ENCODE measurements around the gene C19orf38. TPM values are rescaled to one million over a fixed set of nuclear protein-coding genes. Genes with fewer than 3 reads are reported as not detected.

C19orf38 gene
- total and polyA plus RNA-seq, 2 donors (not counting 3 experiments of a cell fraction or from before 2014, with no cell fraction given), result not detected

GRCh38 chr19:10881403-10882107 lies 33.3 kb downstream of the C19orf38 start:
- Histone ChIP-seq H3K27me3 (ENCODE audit: control insufficient read depth in 2 of 2, insufficient read depth in 2 of 2, low read length in 2 of 2) (no peaks in the 10 kb centered on the region), H4K20me1 (replicated peaks; ENCODE audit: control insufficient read depth, extremely low read depth, insufficient read depth, low read length) (no peaks in the 10 kb centered on the region), H3K4me1 (ENCODE audit: control insufficient read depth, extremely low read depth, insufficient read depth, low read length) (no peaks in the 10 kb centered on the region), H3K27ac (ENCODE audit: insufficient read depth, low read depth, low read length) (no peak overlapping the region), H3K4me2 (ENCODE audit: insufficient read depth, low read length) (no peak overlapping the region), H3K9me3 (replicated peaks; ENCODE audit: control insufficient read depth, insufficient read depth, low read length) (no peaks in the 10 kb centered on the region), H3K9me1 (replicated peaks; ENCODE audit: control insufficient read depth, extremely low read depth, insufficient read depth, low read length) (no peaks in the 10 kb centered on the region), H3K79me2 (ENCODE audit: control insufficient read depth, insufficient read depth, low read length) (peaks cover 56% of the 10 kb centered on the region), H3K36me3 (ENCODE audit: control insufficient read depth in 2 of 2, extremely low read depth in 1 of 2, insufficient read depth in 2 of 2, low read length in 2 of 2) (no peaks in the 10 kb centered on the region), H2AFZ (ENCODE audit: low read depth, low read length) (no peak overlapping the region), H3K9ac (replicated peaks; ENCODE audit: extremely low read depth, insufficient read depth, low read length) (no peak overlapping the region), H3K4me3 (replicated peaks in 1 of 3; ENCODE audit: insufficient read depth in 1 of 3, low read depth in 1 of 3, low read length in 3 of 3) (no peak overlapping the region)
- POLR2A ChIA-PET, result no interaction called here
- CTCF ChIA-PET, result interaction anchor here (1.0 to 2.7 kb wide), 4 partner anchors 9 to 23 kb away, joined by 3 to 21 read pairs (median 6); partner anchors contain the start of gene CARM1
- TF ChIP-seq, protein P1, sequence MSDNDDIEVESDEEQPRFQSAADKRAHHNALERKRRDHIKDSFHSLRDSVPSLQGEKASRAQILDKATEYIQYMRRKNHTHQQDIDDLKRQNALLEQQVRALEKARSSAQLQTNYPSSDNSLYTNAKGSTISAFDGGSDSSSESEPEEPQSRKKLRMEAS (IDR thresholded peaks at IDR 0.05; ENCODE audit: insufficient read depth, insufficient read length), result no peak
- TF ChIP-seq EZH2 (IDR thresholded peaks at IDR 0.05; ENCODE audit: borderline replicate concordance, low read depth, low read length, severe bottlenecking), result no peak
- intact Hi-C loops (cut with micrococcal nuclease), result no loop called here
- FAIRE-seq (no peak), DNase-seq (ENCODE audit: low read depth, low spot score) (no peak)
- dilution Hi-C loops (cut with MboI; ENCODE audit: extremely low pct_ligation_motif_present, low sequenced_read_pairs), result no loop called here
- no TSS peak for BruUV-seq (replicated peaks)

DNA sequence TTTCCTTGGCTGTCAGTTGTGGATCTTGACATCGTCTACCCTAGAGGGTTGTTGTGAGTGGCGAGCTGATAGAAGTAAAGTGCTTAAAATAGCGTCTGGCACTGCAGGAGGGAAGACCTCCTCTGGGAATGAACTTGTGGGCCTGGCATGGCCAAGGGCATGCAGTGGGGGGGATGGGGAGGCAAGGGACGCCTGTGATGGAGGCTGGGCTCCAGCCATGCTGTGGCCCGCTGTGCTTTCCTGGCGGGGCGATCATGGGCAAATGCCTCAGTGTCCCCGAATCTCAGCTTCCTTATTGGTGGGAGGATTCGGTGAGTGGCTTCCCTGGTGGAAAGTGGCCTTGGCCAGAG lies 33.9 kb downstream of the C19orf38 start:
- DNase-seq (ENCODE audit: low read depth, low spot score) (no peak), FAIRE-seq (no peak)
- BruUV-seq (replicated peaks), result no TSS peak
- no peaks in the 10 kb centered on the region for H3K9me3 ChIP-seq (replicated peaks; ENCODE audit: control insufficient read depth, insufficient read depth, low read length)
- no peak overlapping the region for H3K4me3 ChIP-seq (replicated peaks in 1 of 3; ENCODE audit: insufficient read depth in 1 of 3, low read depth in 1 of 3, low read length in 3 of 3)
- H3K27ac ChIP-seq (ENCODE audit: insufficient read depth, low read depth, low read length), result no peak overlapping the region
- H2AFZ ChIP-seq (ENCODE audit: low read depth, low read length), result no peak overlapping the region
- H3K27me3 ChIP-seq (ENCODE audit: control insufficient read depth in 2 of 2, insufficient read depth in 2 of 2, low read length in 2 of 2), result no peaks in the 10 kb centered on the region
- no peak overlapping the region for H3K9ac ChIP-seq (replicated peaks; ENCODE audit: extremely low read depth, insufficient read depth, low read length)
- dilution Hi-C loops (cut with MboI; ENCODE audit: extremely low pct_ligation_motif_present, low sequenced_read_pairs), result no loop called here
- POLR2A ChIA-PET, result no interaction called here
- intact Hi-C loops (cut with micrococcal nuclease), result no loop called here
- H3K79me2 ChIP-seq (ENCODE audit: control insufficient read depth, insufficient read depth, low read length), result peaks cover 56% of the 10 kb centered on the region
- no peak overlapping the region for H3K4me2 ChIP-seq (ENCODE audit: insufficient read depth, low read length)
- TF ChIP-seq POLR2A (IDR thresholded peaks at IDR 0.05; ENCODE audit: low read depth, low read length) (no peak), POLR2AphosphoS5 (IDR thresholded peaks at IDR 0.05; ENCODE audit: insufficient read depth, low read depth, low read length) (no peak), EZH2 (IDR thresholded peaks at IDR 0.05; ENCODE audit: borderline replicate concordance, low read depth, low read length, severe bottlenecking) (no peak), FOS (IDR thresholded peaks at IDR 0.05; ENCODE audit: borderline replicate concordance, insufficient read depth, low read length) (no peak), JUN (IDR thresholded peaks at IDR 0.05; ENCODE audit: borderline replicate concordance, insufficient read depth, insufficient read length, low read depth) (no peak), MYC (IDR thresholded peaks at IDR 0.05; ENCODE audit: low read depth, low read length) (no peak), GATA2 (IDR thresholded peaks at IDR 0.05; ENCODE audit: insufficient read depth, insufficient read length, low read depth, low read length) (no peak), CTCF (IDR thresholded peaks at IDR 0.05; ENCODE audit: extremely low read depth in 1 of 2, insufficient read depth in 1 of 2, low read depth in 1 of 2, low read length in 2 of 2) (no peak)
- TF ChIP-seq, protein P1 (IDR thresholded peaks at IDR 0.05; ENCODE audit: insufficient read depth, insufficient read length), result no peak
- no peaks in the 10 kb centered on the region for H4K20me1 ChIP-seq (replicated peaks; ENCODE audit: control insufficient read depth, extremely low read depth, insufficient read depth, low read length)
- H3K9me1 ChIP-seq (replicated peaks; ENCODE audit: control insufficient read depth, extremely low read depth, insufficient read depth, low read length), result no peaks in the 10 kb centered on the region
- no peaks in the 10 kb centered on the region for H3K36me3 ChIP-seq (ENCODE audit: control insufficient read depth in 2 of 2, extremely low read depth in 1 of 2, insufficient read depth in 2 of 2, low read length in 2 of 2)
- H3K4me1 ChIP-seq (ENCODE audit: control insufficient read depth, extremely low read depth, insufficient read depth, low read length), result no peaks in the 10 kb centered on the region
- CTCF ChIA-PET, result interaction anchor here (1.0 to 2.7 kb wide), 4 partner anchors 9 to 24 kb away, joined by 3 to 21 read pairs (median 6); partner anchors contain the start of gene CARM1

Data from endothelial cell of umbilical vein (primary cell).